ENCODE results near the gene PRKAG2. TPM values are rescaled to one million over a fixed set of nuclear protein-coding genes. Genes with fewer than 3 reads are reported as not detected.

Gene PRKAG2
- polyA plus RNA-seq, 3 donors: 29.2 to 59.8 (median 30.9) TPM

DNA sequence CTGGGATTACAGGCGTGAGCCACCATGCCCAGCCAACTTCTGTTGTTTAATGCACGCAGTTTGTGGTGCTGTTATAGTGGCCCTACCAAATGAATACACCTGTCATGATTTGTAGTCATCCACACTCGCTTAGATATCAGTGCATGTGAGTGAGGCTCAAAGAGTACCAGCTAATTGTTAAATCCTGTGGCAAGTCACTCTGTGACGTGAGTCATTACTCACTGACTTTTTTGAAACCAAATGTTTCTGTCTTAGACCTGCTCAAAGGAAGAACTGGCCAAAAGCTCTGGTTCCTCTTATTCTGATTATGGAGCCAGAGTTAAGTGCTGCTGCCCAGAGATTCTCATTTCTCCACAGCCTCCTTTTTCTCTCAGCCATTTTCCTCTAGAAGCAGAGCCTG lies 109.4 kb downstream of the PRKAG2 start:
- peaks cover 26% of the 10 kb centered on the region for H3K4me1 Mint-ChIP-seq
- peaks cover 0 to 2% (median 0%) of the 10 kb centered on the region in 3 donors for H3K27me3 Mint-ChIP-seq (ENCODE audit: low read depth in 3 of 3)
- H3K27me3 ChIP-seq (ENCODE audit: control insufficient read depth in 2 of 2, insufficient read depth in 2 of 2, low read length in 2 of 2): no peaks in the 10 kb centered on the region
- peak in 2 of 3 donors; percentile 64 to 80 for DNase-seq
- H3K27ac ChIP-seq (ENCODE audit: low read depth in 1 of 2, low read length in 2 of 2): peak overlapping the region; percentile 39 to 71
- H3K4me1 ChIP-seq (ENCODE audit: control insufficient read depth in 1 of 2, insufficient read depth in 2 of 2, low read length in 2 of 2): peaks cover 10 to 11% of the 10 kb centered on the region in 2 donors
- H2AFZ ChIP-seq (ENCODE audit: insufficient read depth, low read depth, low read length, poor library complexity, severe bottlenecking): no peak overlapping the region
- no peak overlapping the region for H3K4me3 ChIP-seq (replicated peaks in 1 of 3; ENCODE audit: low read depth in 2 of 3, low read length in 3 of 3)
- peaks cover 11 to 13% of the 10 kb centered on the region in 2 donors for H3K9me3 ChIP-seq (replicated peaks in 1 of 2; ENCODE audit: control insufficient read depth in 1 of 2, insufficient read depth in 1 of 2, low read length in 2 of 2)
- peaks cover 3% of the 10 kb centered on the region for H3K79me2 ChIP-seq (ENCODE audit: insufficient read depth, low read length)
- H3K36me3 Mint-ChIP-seq: peaks cover 66 to 87% of the 10 kb centered on the region in 2 donors
- intact Hi-C loops (cut with micrococcal nuclease): loop anchor here in 1 of 2 donors (10.0 kb wide), 1 partner anchor 123 kb away; no protein-coding TSS in a partner anchor
- H3K4me2 ChIP-seq (replicated peaks; ENCODE audit: extremely low read depth, low read length, poor library complexity, severe bottlenecking): no peak overlapping the region
- no peak overlapping the region for H3K9ac ChIP-seq (ENCODE audit: insufficient read depth, low read length, poor library complexity, severe bottlenecking)
- H3K4me3 Mint-ChIP-seq: no peak overlapping the region
- peaks cover 9 to 15% (median 13%) of the 10 kb centered on the region in 7 donors for H3K9me3 Mint-ChIP-seq
- TF ChIP-seq, protein P1, sequence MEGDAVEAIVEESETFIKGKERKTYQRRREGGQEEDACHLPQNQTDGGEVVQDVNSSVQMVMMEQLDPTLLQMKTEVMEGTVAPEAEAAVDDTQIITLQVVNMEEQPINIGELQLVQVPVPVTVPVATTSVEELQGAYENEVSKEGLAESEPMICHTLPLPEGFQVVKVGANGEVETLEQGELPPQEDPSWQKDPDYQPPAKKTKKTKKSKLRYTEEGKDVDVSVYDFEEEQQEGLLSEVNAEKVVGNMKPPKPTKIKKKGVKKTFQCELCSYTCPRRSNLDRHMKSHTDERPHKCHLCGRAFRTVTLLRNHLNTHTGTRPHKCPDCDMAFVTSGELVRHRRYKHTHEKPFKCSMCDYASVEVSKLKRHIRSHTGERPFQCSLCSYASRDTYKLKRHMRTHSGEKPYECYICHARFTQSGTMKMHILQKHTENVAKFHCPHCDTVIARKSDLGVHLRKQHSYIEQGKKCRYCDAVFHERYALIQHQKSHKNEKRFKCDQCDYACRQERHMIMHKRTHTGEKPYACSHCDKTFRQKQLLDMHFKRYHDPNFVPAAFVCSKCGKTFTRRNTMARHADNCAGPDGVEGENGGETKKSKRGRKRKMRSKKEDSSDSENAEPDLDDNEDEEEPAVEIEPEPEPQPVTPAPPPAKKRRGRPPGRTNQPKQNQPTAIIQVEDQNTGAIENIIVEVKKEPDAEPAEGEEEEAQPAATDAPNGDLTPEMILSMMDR (IDR thresholded peaks at IDR 0.05): no peak
- peaks cover 96% of the 10 kb centered on the region for H4K20me1 ChIP-seq (ENCODE audit: insufficient read depth, low read length)
- H3K36me3 ChIP-seq (replicated peaks in 1 of 2; ENCODE audit: control insufficient read depth in 1 of 2, insufficient read depth in 2 of 2, low read length in 2 of 2): peaks cover 52 to 82% of the 10 kb centered on the region in 2 donors
- H3K27ac Mint-ChIP-seq: peak overlapping the region in 5 of 7 donors; percentile 79 to 96 (median 92)
- WGBS (ENCODE audit: insufficient coverage): 87% methylated on average over 2 of the region's 4 CpGs

DNA sequence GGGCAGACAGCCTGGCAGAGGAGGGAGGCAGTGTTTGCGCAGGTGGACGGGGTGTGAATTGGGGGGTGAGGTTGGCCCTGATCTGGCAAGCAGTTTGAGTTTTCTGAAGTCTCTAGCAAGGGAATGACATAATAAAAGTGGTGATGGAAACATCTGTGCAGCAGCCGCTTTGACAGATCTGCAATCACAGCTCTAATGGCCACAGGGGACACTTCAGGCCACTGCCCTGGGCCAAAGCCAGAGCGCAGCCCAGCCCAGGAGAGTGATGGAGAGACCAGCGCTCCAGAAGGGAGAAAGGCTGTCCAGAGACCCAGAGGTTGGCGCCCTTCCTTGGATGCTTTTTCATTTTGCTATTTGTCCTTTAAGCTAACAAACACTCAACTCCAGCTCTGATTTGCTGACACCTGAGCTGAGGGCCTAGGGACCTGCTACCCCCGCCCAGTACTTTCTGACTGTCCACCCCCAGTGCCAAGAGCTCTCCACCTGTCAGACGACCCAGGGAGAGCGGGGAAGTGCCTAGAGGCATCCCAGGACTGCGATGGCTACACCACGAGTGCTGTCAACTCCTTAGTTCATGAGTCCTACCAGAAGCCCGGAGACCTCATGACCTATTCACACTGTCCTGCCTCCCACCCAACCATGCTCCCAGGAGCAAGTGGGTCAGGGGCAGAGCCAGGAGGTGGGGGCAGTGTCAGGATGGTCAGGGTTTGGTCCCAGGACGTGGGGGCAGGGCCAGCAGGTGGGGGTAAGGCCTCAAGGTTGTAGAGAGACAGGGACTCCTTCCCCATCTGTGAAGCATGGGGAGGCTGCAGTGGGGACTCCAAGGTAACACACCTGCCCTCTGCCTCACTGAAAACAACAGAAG lies 112.6 kb downstream of the PRKAG2 start:
- peaks cover 9 to 15% (median 13%) of the 10 kb centered on the region in 7 donors for H3K9me3 Mint-ChIP-seq
- Histone ChIP-seq H3K9ac (ENCODE audit: insufficient read depth, low read length, poor library complexity, severe bottlenecking) (no peak overlapping the region), H4K20me1 (ENCODE audit: insufficient read depth, low read length) (peaks cover 96% of the 10 kb centered on the region), H2AFZ (ENCODE audit: insufficient read depth, low read depth, low read length, poor library complexity, severe bottlenecking) (no peak overlapping the region), H3K79me2 (ENCODE audit: insufficient read depth, low read length) (peaks cover 9% of the 10 kb centered on the region), H3K4me3 (replicated peaks in 1 of 3; ENCODE audit: low read depth in 2 of 3, low read length in 3 of 3) (no peak overlapping the region), H3K36me3 (replicated peaks in 1 of 2; ENCODE audit: control insufficient read depth in 1 of 2, insufficient read depth in 2 of 2, low read length in 2 of 2) (peaks cover 29 to 49% of the 10 kb centered on the region in 2 donors), H3K9me3 (replicated peaks in 1 of 2; ENCODE audit: control insufficient read depth in 1 of 2, insufficient read depth in 1 of 2, low read length in 2 of 2) (peaks cover 11 to 13% of the 10 kb centered on the region in 2 donors), H3K4me1 (ENCODE audit: control insufficient read depth in 1 of 2, insufficient read depth in 2 of 2, low read length in 2 of 2) (peaks cover 16 to 18% of the 10 kb centered on the region in 2 donors), H3K27ac (ENCODE audit: low read depth in 1 of 2, low read length in 2 of 2) (no peak overlapping the region), H3K4me2 (replicated peaks; ENCODE audit: extremely low read depth, low read length, poor library complexity, severe bottlenecking) (no peak overlapping the region), H3K27me3 (ENCODE audit: control insufficient read depth in 2 of 2, insufficient read depth in 2 of 2, low read length in 2 of 2) (no peaks in the 10 kb centered on the region)
- TF ChIP-seq, protein P1 (IDR thresholded peaks at IDR 0.05): no peak
- H3K36me3 Mint-ChIP-seq: peaks cover 62 to 67% of the 10 kb centered on the region in 2 donors
- H3K27me3 Mint-ChIP-seq (ENCODE audit: low read depth in 3 of 3): peaks cover 0 to 2% (median 0%) of the 10 kb centered on the region in 3 donors
- no peak for DNase-seq
- H3K4me3 Mint-ChIP-seq: no peak overlapping the region
- intact Hi-C loops (cut with micrococcal nuclease): loop anchor here (5.0 to 10.0 kb wide), 2 partner anchors 119 to 397 kb away; no protein-coding TSS in a partner anchor
- peak overlapping the region in 5 of 7 donors; percentile 18 to 80 (median 35) for H3K27ac Mint-ChIP-seq
- peaks cover 52% of the 10 kb centered on the region for H3K4me1 Mint-ChIP-seq
- 100% methylated on average over 9 of the region's 13 CpGs for WGBS (ENCODE audit: insufficient coverage)
